Muscle layer of duodenum (tissue), 2 donors: ENCODE measurements around the gene PUM1.

Source experiments
- H3K27ac ChIP-seq: one replicate; pipeline ENCODE4 v1.7.0; 2013; ENCODE audit warnings: mild to moderate bottlenecking, low read length
- H3K27me3 ChIP-seq: one replicate; pipeline ENCODE4 v1.7.0; 2013; ENCODE audit warnings: low read depth, mild to moderate bottlenecking, control low read depth, low read length
- H3K36me3 ChIP-seq, 2 donors: one replicate each; pipeline ENCODE4 v1.7.0; 2013; ENCODE audit warnings: low read length in 2 of 2, control low read depth in 1 of 2, mild to moderate bottlenecking in 1 of 2; ENCODE audit not compliant: insufficient read depth in 2 of 2, control insufficient read depth in 1 of 2
- H3K4me1 ChIP-seq, 2 donors: one replicate each; pipeline ENCODE4 v1.7.0; 2013; ENCODE audit warnings: low read length in 2 of 2, mild to moderate bottlenecking in 2 of 2, control low read depth in 1 of 2, moderate library complexity in 1 of 2; ENCODE audit not compliant: insufficient read depth in 2 of 2, control insufficient read depth in 1 of 2
- H3K4me3 ChIP-seq, 2 donors: one replicate each; pipeline ENCODE4 v1.7.0; 2013; ENCODE audit warnings: low read length in 2 of 2, low read depth in 1 of 2, mild to moderate bottlenecking in 1 of 2
- H3K9me3 ChIP-seq, 2 donors: one replicate each; pipeline ENCODE4 v1.7.0; 2013; ENCODE audit warnings: low read length in 2 of 2, control low read depth in 1 of 2, mild to moderate bottlenecking in 1 of 2; ENCODE audit not compliant: control insufficient read depth in 1 of 2
- donor health status: healthy.

Gene PUM1

DNA sequence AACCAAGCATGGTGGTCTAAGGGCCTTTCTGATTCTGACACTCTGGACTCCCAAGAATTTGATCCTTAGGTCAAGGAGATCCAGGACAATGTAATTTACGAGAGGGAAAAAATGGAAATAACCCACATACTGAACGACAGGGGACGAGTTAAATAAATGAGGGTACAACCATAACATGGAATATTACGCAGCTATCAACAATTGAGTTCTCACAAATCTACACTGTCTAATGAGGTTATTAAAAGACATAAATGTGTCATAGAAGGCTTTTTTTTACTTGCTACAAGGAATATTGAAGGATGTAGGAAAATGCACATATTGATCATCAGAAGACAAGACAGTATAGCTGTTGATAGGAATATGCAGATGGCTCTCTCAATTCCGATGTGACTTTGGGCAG is 180.8 kb downstream of the PUM1 start:
- Histone ChIP-seq H3K27me3 (no peaks in the 10 kb centered on the region), H3K9me3 (no peaks in the 10 kb centered on the region), H3K4me1 (peaks cover 0 to 88% of the 10 kb centered on the region in 2 donors), H3K36me3 (no peaks in the 10 kb centered on the region), H3K4me3 (no peak overlapping the region), H3K27ac (no peak overlapping the region)

DNA sequence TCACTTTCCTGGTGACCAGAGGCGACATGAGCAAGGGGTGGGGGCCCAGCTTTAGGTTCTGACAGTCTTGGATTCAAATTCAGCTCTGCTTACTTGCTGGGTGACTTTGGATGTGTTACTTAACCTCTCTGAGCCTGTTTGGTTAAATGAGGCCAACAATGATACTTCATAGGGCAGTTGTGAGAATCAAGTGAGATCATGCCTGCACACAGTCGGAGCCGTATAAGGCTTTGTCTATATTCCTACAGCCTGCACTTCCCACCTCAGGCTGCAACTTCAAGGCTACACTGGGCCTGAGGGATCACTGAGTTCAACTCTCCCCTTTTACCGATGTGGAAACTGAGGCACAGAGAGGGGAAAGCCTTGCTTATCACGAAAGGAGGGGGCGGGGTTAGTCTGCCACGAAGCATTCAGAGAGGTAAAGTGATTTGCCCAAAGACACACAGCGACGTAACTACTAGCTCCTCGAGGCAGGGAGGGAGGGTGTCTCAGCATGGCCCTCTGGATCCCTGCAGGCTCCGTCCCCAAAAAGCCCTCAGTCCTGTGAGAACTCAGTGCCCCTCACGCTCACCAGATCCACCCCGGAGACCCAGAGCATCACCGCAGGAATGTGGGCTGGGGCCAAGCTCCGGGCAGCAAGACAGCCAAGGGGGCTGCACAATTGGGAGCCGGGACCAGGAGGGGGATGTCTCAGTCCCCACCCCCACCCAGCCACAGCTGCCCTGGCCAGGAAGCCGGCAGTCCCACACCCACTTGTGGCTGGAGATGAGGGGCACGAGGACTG is 181.9 kb downstream of the PUM1 start:
- H3K9me3 ChIP-seq = no peaks in the 10 kb centered on the region
- no peak overlapping the region for H3K27ac ChIP-seq
- H3K36me3 ChIP-seq = no peaks in the 10 kb centered on the region
- no peaks in the 10 kb centered on the region for H3K27me3 ChIP-seq
- no peak overlapping the region for H3K4me3 ChIP-seq
- H3K4me1 ChIP-seq = peaks cover 5 to 89% of the 10 kb centered on the region in 2 donors

DNA sequence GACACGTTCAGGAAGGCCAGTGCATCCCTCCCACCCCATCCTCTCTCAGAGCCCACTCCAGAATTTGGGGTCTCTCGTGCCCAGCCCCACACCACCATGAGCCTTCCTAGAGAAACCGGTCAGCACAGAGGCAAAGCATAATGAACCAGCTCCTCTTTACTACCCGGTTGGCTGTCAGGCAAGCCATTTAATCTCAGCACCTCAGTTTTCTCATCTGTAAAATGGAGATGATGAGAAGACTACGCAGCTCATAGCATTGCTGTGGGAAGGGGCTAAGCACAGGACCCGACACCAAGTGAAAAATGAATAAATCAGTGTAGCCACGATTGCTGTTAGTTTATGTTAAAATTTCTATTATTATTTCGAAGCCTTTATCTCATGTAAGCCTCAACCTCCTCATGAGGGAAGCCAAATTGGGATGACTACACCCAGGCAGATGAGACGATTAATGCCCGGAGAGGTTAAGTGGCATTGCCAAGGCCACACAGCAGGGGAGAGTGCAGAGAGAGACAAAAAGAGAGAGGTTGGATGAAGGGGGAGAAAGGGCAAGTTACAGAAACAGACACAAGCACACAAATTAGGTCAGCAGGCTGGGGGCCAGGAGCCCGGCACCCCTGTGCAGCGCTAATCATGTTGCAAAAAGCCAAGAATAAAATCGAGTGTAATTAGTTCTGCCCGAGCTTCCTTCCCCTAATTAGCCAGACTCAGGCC is 182.7 kb downstream of the PUM1 start:
- peaks cover 12 to 89% of the 10 kb centered on the region in 2 donors for H3K4me1 ChIP-seq
- H3K9me3 ChIP-seq = no peaks in the 10 kb centered on the region
- H3K27ac ChIP-seq = no peak overlapping the region
- H3K36me3 ChIP-seq = no peaks in the 10 kb centered on the region
- no peaks in the 10 kb centered on the region for H3K27me3 ChIP-seq
- no peak overlapping the region for H3K4me3 ChIP-seq
